Neural cell (in vitro differentiated cells): ENCODE data around the gene SETD2. TPM values are rescaled to one million over a fixed set of nuclear protein-coding genes. Genes with fewer than 3 reads are reported as not detected.

ENCODE experiments used
- H2AFZ ChIP-seq: fragments of 200-600, 300-800 bp; sonication (generic), shearing (Covaris generic); 2 replicates; pipeline ENCODE4 v1.6.0; 2014; ENCODE audit warnings: low read depth, mild to moderate bottlenecking, antibody characterized with exemption, low read length, moderate library complexity
- H3F3A ChIP-seq: fragments of 200-600 bp; shearing (Covaris generic); 2 replicates; pipeline ENCODE4 v1.6.1; 2016; ENCODE audit warnings: mild to moderate bottlenecking, moderate library complexity, mixed read lengths, antibody characterized with exemption, low read length; ENCODE audit not compliant: insufficient read depth, poor library complexity, severe bottlenecking
- H3K27ac ChIP-seq: fragments of 200-600, 300-800 bp; sonication (generic), shearing (Covaris generic); 2 replicates; pipeline ENCODE4 v1.5.1; 2014; ENCODE audit warnings: mild to moderate bottlenecking, low read length, moderate library complexity
- H3K27me3 ChIP-seq: fragments of 300-800, 200-600 bp; sonication (generic), shearing (Covaris generic); 2 replicates; pipeline ENCODE4 v1.6.0; 2014; ENCODE audit warnings: mild to moderate bottlenecking, low read depth, low read length, moderate library complexity; ENCODE audit not compliant: insufficient read depth
- H3K36me3 ChIP-seq: fragments of 300-800, 200-600 bp; sonication (generic), shearing (Covaris generic); 2 replicates; pipeline ENCODE4 v1.5.1; 2014; ENCODE audit warnings: mild to moderate bottlenecking, antibody characterized with exemption, low read length, moderate library complexity; ENCODE audit not compliant: insufficient read depth
- H3K4me2 ChIP-seq: fragments of 300-800, 200-600 bp; sonication (generic), shearing (Covaris generic); 2 replicates; pipeline ENCODE4 v1.6.0; 2014; ENCODE audit warnings: mild to moderate bottlenecking, low read length
- H3K4me3 ChIP-seq: fragments of 300-800, 200-600 bp; sonication (generic), shearing (Covaris generic); 2 replicates; pipeline ENCODE4 v1.5.1; 2014; ENCODE audit warnings: mild to moderate bottlenecking, low read length, moderate library complexity
- H3K79me2 ChIP-seq: fragments of 200-600 bp; shearing (Covaris generic); replicated peaks from 2 replicates; pipeline ENCODE4 v1.6.0; 2014; ENCODE audit warnings: mild to moderate bottlenecking, low read length, moderate library complexity; ENCODE audit not compliant: insufficient read depth
- H3K9ac ChIP-seq: fragments of 300-800, 200-600 bp; sonication (generic), shearing (Covaris generic); 2 replicates; pipeline ENCODE4 v1.6.1; 2016; ENCODE audit warnings: mild to moderate bottlenecking, low read length, mixed read lengths
- H3K9me2 ChIP-seq: fragments of 200-600 bp; shearing (Covaris generic); 2 replicates; pipeline ENCODE4 v1.6.1; 2016; ENCODE audit warnings: mild to moderate bottlenecking, low read length, mixed read lengths; ENCODE audit not compliant: insufficient read depth
- H3K9me3 ChIP-seq: fragments of 200-600, 300-800 bp; sonication (generic), shearing (Covaris generic); 2 replicates; pipeline ENCODE4 v1.6.1; 2016; ENCODE audit warnings: mild to moderate bottlenecking, mixed run types, low read length, moderate library complexity, mixed read lengths
- H4K20me1 ChIP-seq: fragments of 200-600 bp; shearing (Covaris generic); 2 replicates; pipeline ENCODE4 v1.6.1; 2016; ENCODE audit warnings: mild to moderate bottlenecking, mixed run types; ENCODE audit not compliant: insufficient read depth
- EZH2 ChIP-seq: fragments of 200-600, 300-800 bp; shearing (Covaris generic), sonication (generic); IDR thresholded peaks from 2 replicates; pipeline ENCODE4 v1.6.1; 2014; ENCODE audit warnings: antibody characterized with exemption, low read length, borderline replicate concordance, mild to moderate bottlenecking; ENCODE audit not compliant: insufficient read depth, poor library complexity, severe bottlenecking
- MXI1 ChIP-seq: fragments of 450-650 bp; conservative IDR thresholded peaks from 2 replicates; pipeline ENCODE4 v1.6.1; 2014; ENCODE audit warnings: antibody characterized with exemption, mild to moderate bottlenecking; ENCODE audit not compliant: poor library complexity, severe bottlenecking
- POLR2AphosphoS5 ChIP-seq: IDR thresholded peaks from 2 replicates; pipeline ENCODE4 v1.6.1; 2012
- RAD21 ChIP-seq: fragments of 450-650 bp; conservative IDR thresholded peaks from 2 replicates; pipeline ENCODE4 v1.6.1; 2014; ENCODE audit warnings: antibody characterized with exemption, mild to moderate bottlenecking, moderate library complexity
- REST ChIP-seq: IDR thresholded peaks from 2 replicates; pipeline ENCODE4 v1.6.1; 2012; ENCODE audit warnings: borderline replicate concordance
- SMC3 ChIP-seq: fragments of 450-650 bp; conservative IDR thresholded peaks from 2 replicates; pipeline ENCODE4 v1.6.1; 2014; ENCODE audit warnings: antibody characterized with exemption, mild to moderate bottlenecking, moderate library complexity; ENCODE audit not compliant: poor library complexity
- TAF1 ChIP-seq: IDR thresholded peaks from 2 replicates; pipeline ENCODE4 v1.6.1; 2012; ENCODE audit warnings: low read depth
- polyA plus RNA-seq: library from polyadenylated mRNA; depleted of rRNA; stranded (reverse); fragments of >200 nt; gene quantifications from 2 replicates; pipeline ENCODE4 v1.2.3, GENCODE V29; 2014
- TF ChIP-seq, protein P1 (sequence below): fragments of 450-650 bp; IDR thresholded peaks from 2 replicates; pipeline ENCODE4 v1.5.1; 2014; ENCODE audit warnings: antibody characterized with exemption, mild to moderate bottlenecking, moderate library complexity; ENCODE audit not compliant: poor library complexity, severe bottlenecking

Gene SETD2
- polyA plus RNA-seq, 1 donor from 2014 or later, result 18.4 TPM

DNA sequence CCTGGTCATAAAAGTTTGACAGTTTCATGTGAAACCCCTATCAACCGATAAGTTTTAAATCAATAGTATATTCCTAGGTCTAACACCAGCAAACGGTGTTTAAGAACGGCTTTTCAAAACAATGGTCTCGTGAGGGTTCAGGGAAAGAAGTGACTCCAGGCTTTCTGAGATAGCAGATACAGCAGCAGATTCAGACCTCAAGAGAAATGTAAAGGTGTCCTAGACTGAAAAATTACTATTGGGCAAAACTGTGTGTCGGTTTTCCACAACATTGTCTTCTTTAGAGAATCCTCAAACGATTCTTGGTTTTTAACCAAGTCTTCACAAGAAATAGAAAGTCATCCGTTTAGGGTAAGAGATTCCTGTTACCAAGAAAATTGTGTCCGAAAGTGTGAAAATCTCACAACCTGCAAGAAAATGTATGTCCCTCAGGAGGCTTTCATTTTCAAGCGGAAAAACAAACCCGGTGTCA, 1.2 kb downstream of the SETD2 start:
- Histone ChIP-seq H3K36me3 (no peaks in the 10 kb centered on the region), H4K20me1 (peaks cover 15% of the 10 kb centered on the region), H2AFZ (no peak overlapping the region)

DNA sequence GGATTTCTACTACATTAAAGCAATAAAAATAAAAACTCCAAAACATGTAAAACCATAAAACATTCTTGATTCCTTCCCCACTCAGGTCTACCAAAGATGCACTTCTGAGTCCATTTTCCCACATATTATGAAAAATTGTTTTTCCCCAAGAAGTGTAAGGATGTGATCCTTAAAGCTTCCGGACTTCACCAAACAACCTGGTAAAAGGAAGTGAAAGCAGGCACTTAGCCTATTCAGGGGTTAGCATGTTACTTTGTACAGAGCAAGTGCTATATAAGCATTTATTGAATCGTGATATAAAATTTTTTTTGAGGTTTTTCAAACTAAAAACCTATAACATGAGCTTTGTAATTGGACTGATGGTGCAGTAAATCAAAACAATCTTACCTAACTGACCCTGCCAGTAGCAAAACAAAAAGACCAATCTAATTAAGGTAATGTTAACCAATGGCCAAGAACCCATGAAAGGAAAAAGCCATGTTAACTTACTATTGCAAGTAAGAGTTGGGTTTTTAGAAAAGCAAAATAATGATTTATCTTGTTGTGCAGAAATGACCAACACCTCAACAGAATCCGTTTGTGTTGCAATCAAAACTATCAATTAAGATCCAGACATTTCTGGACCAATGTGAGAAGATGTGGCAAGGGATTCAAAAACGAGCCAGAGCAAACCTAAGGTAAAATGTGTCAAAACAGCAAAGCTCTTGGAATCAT, 1.8 kb downstream of the SETD2 start:
- H3K9me3 ChIP-seq, result no peaks in the 10 kb centered on the region
- peak overlapping the region; percentile 92 for H3K9ac ChIP-seq
- H3K4me2 ChIP-seq, result peak overlapping the region; percentile 90
- peaks cover 3% of the 10 kb centered on the region for H3F3A ChIP-seq
- no peaks in the 10 kb centered on the region for H3K36me3 ChIP-seq
- H3K4me3 ChIP-seq, result peak overlapping the region; percentile 99
- no peaks in the 10 kb centered on the region for H3K27me3 ChIP-seq
- peaks cover 15% of the 10 kb centered on the region for H4K20me1 ChIP-seq
- H3K79me2 ChIP-seq, result peaks cover 75% of the 10 kb centered on the region
- no peak overlapping the region for H2AFZ ChIP-seq
- H3K27ac ChIP-seq, result peak overlapping the region; percentile 94
- no peaks in the 10 kb centered on the region for H3K9me2 ChIP-seq
- TF ChIP-seq POLR2AphosphoS5 (no peak), REST (no peak), MXI1 (no peak), TAF1 (no peak), EZH2 (no peak), SMC3 (no peak), RAD21 (no peak)
- TF ChIP-seq, protein P1, sequence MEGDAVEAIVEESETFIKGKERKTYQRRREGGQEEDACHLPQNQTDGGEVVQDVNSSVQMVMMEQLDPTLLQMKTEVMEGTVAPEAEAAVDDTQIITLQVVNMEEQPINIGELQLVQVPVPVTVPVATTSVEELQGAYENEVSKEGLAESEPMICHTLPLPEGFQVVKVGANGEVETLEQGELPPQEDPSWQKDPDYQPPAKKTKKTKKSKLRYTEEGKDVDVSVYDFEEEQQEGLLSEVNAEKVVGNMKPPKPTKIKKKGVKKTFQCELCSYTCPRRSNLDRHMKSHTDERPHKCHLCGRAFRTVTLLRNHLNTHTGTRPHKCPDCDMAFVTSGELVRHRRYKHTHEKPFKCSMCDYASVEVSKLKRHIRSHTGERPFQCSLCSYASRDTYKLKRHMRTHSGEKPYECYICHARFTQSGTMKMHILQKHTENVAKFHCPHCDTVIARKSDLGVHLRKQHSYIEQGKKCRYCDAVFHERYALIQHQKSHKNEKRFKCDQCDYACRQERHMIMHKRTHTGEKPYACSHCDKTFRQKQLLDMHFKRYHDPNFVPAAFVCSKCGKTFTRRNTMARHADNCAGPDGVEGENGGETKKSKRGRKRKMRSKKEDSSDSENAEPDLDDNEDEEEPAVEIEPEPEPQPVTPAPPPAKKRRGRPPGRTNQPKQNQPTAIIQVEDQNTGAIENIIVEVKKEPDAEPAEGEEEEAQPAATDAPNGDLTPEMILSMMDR, result no peak

More for the DNA sequence above, 1.2 kb downstream of the SETD2 start:
- Histone ChIP-seq H3K4me3 (peak overlapping the region; percentile 99), H3K9me2 (no peaks in the 10 kb centered on the region), H3K9ac (peak overlapping the region; percentile 92), H3K4me2 (peak overlapping the region; percentile 90), H3K9me3 (no peaks in the 10 kb centered on the region), H3K27ac (peak overlapping the region; percentile 94), H3K27me3 (no peaks in the 10 kb centered on the region), H3K79me2 (peaks cover 70% of the 10 kb centered on the region), H3F3A (peaks cover 3% of the 10 kb centered on the region)
- TF ChIP-seq, protein P1, result no peak
- TF ChIP-seq REST (no peak), EZH2 (no peak)
